Measurements from ENCODE around the gene ACACA. TPM values are rescaled to one million over a fixed set of nuclear protein-coding genes. Genes with fewer than 3 reads are reported as not detected.

ACACA gene
- total and polyA plus RNA-seq, 2 donors (not counting 1 experiment from before 2014, with no cell fraction given) = 45.2 to 123 TPM

- Histone ChIP-seq H3K9ac (ENCODE audit: insufficient read depth, low read length) (no peak overlapping the region), H3K4me3 (replicated peaks in 1 of 4; ENCODE audit: control extremely low read depth in 1 of 4, insufficient read depth in 1 of 4, low read depth in 3 of 4, low read length in 4 of 4) (no peak overlapping the region), H3K4me2 (ENCODE audit: extremely low read depth, insufficient read depth, low read length) (no peak overlapping the region), H3K4me1 (ENCODE audit: control insufficient read depth, extremely low read depth, insufficient read depth, low read length) (no peaks in the 10 kb centered on the region), H4K20me1 (ENCODE audit: control insufficient read depth, extremely low read depth, insufficient read depth, low read length) (no peaks in the 10 kb centered on the region), H3K27ac (ENCODE audit: insufficient read depth, low read length) (no peak overlapping the region), H3K27me3 (ENCODE audit: control insufficient read depth, insufficient read depth, low read length) (no peaks in the 10 kb centered on the region), H2AFZ (ENCODE audit: low read length) (no peak overlapping the region), H3K9me3 (ENCODE audit: control insufficient read depth, insufficient read depth, low read depth, low read length) (no peaks in the 10 kb centered on the region), H3K79me2 (ENCODE audit: control insufficient read depth, insufficient read depth, low read length) (no peaks in the 10 kb centered on the region), H3K36me3 (ENCODE audit: control insufficient read depth, insufficient read depth, low read length) (peaks cover 11% of the 10 kb centered on the region)
- DNase-seq (ENCODE audit: low read depth in 2 of 2) = no peak
- no peak for TF ChIP-seq EZH2 (IDR thresholded peaks at IDR 0.05; ENCODE audit: low read length, missing control alignments)
- no peak for TF ChIP-seq CTCF (conservative IDR thresholded peaks at IDR 0.05 in 1 of 2, IDR thresholded peaks at IDR 0.05 in 1 of 2; ENCODE audit: low read depth in 1 of 2, low read length in 2 of 2)
These were observed 158.8 kb downstream of the ACACA start for GRCh38 chr17:37247825-37248224.

- H3K27me3 ChIP-seq (ENCODE audit: control insufficient read depth, insufficient read depth, low read length) = no peaks in the 10 kb centered on the region
- no peaks in the 10 kb centered on the region for H3K79me2 ChIP-seq (ENCODE audit: control insufficient read depth, insufficient read depth, low read length)
- H4K20me1 ChIP-seq (ENCODE audit: control insufficient read depth, extremely low read depth, insufficient read depth, low read length) = no peaks in the 10 kb centered on the region
- H3K4me3 ChIP-seq (replicated peaks in 1 of 4; ENCODE audit: control extremely low read depth in 1 of 4, insufficient read depth in 1 of 4, low read depth in 3 of 4, low read length in 4 of 4) = no peak overlapping the region
- no peak overlapping the region for H2AFZ ChIP-seq (ENCODE audit: low read length)
- H3K9me3 ChIP-seq (ENCODE audit: control insufficient read depth, insufficient read depth, low read depth, low read length) = no peaks in the 10 kb centered on the region
- no peak for DNase-seq (ENCODE audit: low read depth in 2 of 2)
- TF ChIP-seq EZH2 (IDR thresholded peaks at IDR 0.05; ENCODE audit: low read length, missing control alignments) (no peak), CTCF (conservative IDR thresholded peaks at IDR 0.05 in 1 of 2, IDR thresholded peaks at IDR 0.05 in 1 of 2; ENCODE audit: low read depth in 1 of 2, low read length in 2 of 2) (no peak)
- H3K4me2 ChIP-seq (ENCODE audit: extremely low read depth, insufficient read depth, low read length) = no peak overlapping the region
- H3K4me1 ChIP-seq (ENCODE audit: control insufficient read depth, extremely low read depth, insufficient read depth, low read length) = no peaks in the 10 kb centered on the region
- H3K27ac ChIP-seq (ENCODE audit: insufficient read depth, low read length) = no peak overlapping the region
- H3K36me3 ChIP-seq (ENCODE audit: control insufficient read depth, insufficient read depth, low read length) = peaks cover 11% of the 10 kb centered on the region
- H3K9ac ChIP-seq (ENCODE audit: insufficient read depth, low read length) = no peak overlapping the region
These were observed 160.6 kb downstream of the ACACA start for GRCh38 chr17:37246085-37246484.

- TF ChIP-seq CTCF (conservative IDR thresholded peaks at IDR 0.05 in 1 of 2, IDR thresholded peaks at IDR 0.05 in 1 of 2; ENCODE audit: low read depth in 1 of 2, low read length in 2 of 2) (no peak), EZH2 (IDR thresholded peaks at IDR 0.05; ENCODE audit: low read length, missing control alignments) (no peak)
- H3K27ac ChIP-seq (ENCODE audit: insufficient read depth, low read length) = no peak overlapping the region
- no peak overlapping the region for H2AFZ ChIP-seq (ENCODE audit: low read length)
- no peak overlapping the region for H3K4me2 ChIP-seq (ENCODE audit: extremely low read depth, insufficient read depth, low read length)
- H3K36me3 ChIP-seq (ENCODE audit: control insufficient read depth, insufficient read depth, low read length) = peaks cover 6% of the 10 kb centered on the region
- no peaks in the 10 kb centered on the region for H3K27me3 ChIP-seq (ENCODE audit: control insufficient read depth, insufficient read depth, low read length)
- H3K9me3 ChIP-seq (ENCODE audit: control insufficient read depth, insufficient read depth, low read depth, low read length) = no peaks in the 10 kb centered on the region
- no peak overlapping the region for H3K4me3 ChIP-seq (replicated peaks in 1 of 4; ENCODE audit: control extremely low read depth in 1 of 4, insufficient read depth in 1 of 4, low read depth in 3 of 4, low read length in 4 of 4)
- DNase-seq (ENCODE audit: low read depth in 2 of 2) = no peak
- H3K4me1 ChIP-seq (ENCODE audit: control insufficient read depth, extremely low read depth, insufficient read depth, low read length) = peaks cover 3% of the 10 kb centered on the region
- no peak overlapping the region for H3K9ac ChIP-seq (ENCODE audit: insufficient read depth, low read length)
- no peaks in the 10 kb centered on the region for H3K79me2 ChIP-seq (ENCODE audit: control insufficient read depth, insufficient read depth, low read length)
- H4K20me1 ChIP-seq (ENCODE audit: control insufficient read depth, extremely low read depth, insufficient read depth, low read length) = no peaks in the 10 kb centered on the region
These were observed 166.3 kb downstream of the ACACA start for GRCh38 chr17:37240381-37240780.

Data from fibroblast of lung (primary cell).